NCI-H345 (cell line): Measurements from ENCODE around the gene AKT3.
"Not testable (repeated sequence)": the region's sequence is repeated elsewhere in the genome, so short reads cannot be mapped to it uniquely, and the experiment has no call there.

Experiments used
- DNase-seq: peaks from one replicate; lab custom pipeline; 2025; lab: John Stamatoyannopoulos, UW

Gene AKT3

GRCh38 chr1:243841507-243841906 lies 8.5 kb downstream of the AKT3 start:
- DNase-seq = no peak

- no peak for DNase-seq
These were observed 12.0 kb downstream of the AKT3 start for GRCh38 chr1:243837907-243838535.

DNA sequence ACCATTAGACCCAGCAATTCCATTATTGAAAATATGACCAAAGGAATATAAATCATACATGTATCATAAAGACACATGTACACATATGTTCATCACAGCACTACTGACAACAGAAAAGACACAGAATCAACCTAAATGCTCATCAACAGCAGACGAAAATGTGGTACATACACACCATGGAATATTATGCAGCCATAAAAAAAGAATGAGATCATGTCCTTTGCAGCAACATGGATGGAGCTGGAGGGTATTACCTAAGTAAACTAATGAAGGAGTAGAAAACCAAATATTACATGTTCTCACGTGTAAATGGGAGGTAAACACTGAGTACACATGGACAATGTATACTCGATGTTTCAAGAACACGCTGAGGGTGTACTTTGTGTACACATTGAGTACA lies 15.9 kb downstream of the AKT3 start:
- DNase-seq = no peak

DNA sequence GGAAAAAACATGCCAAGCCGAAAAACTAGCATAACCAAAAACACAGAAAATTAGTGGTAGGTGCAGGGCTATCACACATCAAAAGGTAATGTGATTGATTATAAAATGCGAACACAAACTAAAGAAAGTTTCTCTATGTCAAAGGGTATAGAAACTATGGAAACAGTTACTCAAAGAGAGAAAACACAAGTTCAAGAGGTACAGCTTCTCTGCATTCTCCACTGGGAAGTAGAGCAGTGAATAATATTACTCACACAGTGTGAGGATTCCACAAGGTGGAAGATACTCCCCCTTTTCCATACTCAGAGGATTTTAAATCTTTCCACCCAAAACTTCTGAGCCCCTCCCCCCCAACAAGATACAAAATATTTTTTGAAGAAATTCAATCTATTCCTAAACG lies 18.6 kb downstream of the AKT3 start:
- no peak for DNase-seq

DNA sequence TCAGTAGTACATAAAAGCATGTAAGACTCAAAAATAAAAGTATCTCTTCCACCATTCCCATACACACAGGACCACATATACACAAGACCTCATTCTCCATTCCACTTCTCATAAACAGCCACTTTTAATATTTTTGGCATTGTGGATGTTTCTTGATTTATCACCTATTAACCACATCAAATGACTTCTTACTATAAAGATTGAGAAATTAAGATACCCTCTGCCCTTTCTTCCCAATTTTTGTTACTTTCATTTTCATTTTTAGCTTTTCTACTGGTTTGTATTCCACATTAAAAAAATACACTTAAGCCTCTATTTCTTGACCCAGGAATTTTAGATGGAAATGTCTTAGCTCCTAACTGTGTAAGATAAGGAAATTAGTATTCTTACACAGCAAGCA lies 22.8 kb downstream of the AKT3 start:
- no peak for DNase-seq

GRCh38 chr1:243824907-243825306 lies 25.1 kb downstream of the AKT3 start:
- DNase-seq = not testable (repeated sequence)

DNA sequence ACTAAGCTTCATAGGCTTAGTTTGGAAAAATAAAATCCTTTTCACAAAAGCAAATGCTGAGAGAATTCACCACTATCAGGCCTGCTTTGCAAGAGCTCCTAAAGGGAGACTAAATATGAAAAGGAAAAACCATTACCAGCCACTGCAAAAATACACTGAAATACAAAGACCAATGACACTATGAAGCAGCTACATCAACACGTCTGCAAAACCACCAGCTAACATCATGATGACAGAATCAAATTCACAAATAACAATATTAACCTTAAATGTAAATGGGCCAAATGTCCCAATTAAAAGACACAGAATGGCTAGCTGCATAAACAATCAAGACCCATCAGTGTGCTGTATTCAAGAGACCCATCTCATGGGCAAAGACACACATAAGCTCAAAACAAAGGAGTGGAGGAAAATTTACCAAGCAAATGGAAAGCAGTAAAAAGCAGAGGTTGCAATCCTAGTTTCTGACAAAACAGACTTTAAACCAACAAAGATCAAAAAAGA lies 28.8 kb downstream of the AKT3 start:
- DNase-seq = no peak

DNA sequence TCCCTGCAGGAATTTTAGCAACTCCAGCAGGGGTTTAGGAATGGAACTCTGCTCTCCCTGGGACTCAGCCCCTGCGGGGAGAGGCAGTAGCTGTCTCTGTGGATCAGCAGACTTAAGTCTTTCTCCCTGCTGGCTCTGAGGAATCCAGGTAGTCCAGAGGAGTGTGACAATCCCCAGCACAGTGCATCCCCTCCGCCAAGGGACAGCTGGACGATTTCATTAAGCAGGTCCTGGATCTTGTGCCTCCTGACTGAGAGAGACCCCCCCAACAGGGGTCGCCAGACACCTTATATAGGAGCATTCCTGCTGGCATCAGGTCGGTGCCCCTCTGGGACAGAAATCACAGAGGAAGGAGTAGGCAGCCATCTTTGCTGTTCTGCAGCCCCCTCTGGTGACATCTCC lies 30.6 kb downstream of the AKT3 start:
- no peak for DNase-seq

DNA sequence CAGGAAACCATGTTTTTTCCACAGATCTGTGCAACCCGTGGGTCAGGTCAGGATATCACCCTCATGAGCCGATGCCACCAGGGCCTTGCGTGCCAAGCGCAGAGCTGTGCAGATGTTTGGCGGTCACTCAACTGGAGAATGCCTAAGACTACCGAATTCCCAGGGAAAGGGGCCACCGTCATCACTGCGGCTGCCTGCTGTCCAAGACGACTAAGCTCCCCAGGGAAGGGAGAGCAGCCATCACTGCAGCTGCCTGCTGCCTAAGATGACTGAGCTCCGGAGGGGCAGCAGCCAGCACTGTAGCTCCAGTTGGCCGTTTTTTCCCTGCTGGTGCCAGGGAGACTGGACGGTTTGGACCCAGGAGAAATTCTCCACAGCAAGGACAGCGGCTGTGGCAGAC lies 31.1 kb downstream of the AKT3 start:
- DNase-seq = no peak

DNA sequence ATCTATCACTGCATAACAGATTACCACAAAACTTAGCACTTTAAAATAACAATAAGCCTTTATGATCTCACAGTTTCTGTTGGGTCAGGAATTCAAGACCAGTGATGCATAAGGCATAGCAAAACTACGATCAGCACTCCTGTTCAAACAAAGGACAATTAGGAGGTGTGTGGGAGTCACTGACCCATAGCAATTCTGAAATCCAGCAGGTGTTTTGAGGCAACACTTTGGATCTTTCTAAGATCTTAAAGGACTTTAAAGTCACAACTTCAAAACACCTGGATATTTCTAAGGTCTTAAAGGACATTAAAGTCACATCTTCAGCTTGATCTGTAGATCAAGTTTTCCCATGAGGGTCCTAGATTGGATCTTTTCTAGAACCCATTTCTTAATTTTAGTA lies 35.3 kb downstream of the AKT3 start:
- no peak for DNase-seq

- not testable (repeated sequence) for DNase-seq
These were observed 42.7 kb downstream of the AKT3 start for GRCh38 chr1:243807346-243807745.

DNA sequence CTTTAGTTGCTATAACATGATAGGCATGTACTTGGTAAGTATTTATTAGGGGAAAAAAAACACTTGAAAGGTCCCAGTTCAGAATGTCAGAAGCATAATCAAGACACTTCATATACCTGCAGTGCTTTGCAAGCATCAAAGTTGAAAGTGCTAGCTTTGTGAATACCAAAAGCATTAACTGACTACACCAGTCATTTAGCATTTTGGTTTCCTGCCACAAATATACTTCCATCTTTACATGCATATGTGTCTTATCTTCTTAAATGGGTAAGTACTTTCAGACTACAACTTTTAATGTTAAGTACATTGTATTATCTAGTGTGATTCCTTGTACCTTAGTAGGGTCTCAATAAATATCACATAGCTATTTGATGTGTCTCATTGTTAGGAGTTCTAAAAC lies 43.7 kb downstream of the AKT3 start:
- no peak for DNase-seq

DNA sequence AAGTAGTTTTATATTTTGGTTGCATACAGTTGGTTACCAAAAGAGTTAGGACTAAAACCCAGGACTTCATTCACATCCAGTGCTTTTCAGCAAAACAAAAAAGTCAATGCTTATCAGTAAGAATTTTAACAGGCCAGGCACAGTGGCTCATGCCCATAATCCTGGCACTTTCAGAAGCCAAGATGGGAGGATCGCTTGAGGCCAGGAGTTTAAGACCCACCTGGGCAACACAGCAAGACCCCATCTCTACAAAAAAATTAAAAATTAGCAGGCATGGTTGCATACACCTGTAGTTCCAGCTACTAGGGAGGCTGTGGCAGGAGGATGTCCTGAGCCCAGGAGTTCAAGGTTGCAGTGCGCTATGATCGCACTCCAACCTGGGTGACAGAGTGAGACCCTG lies 47.3 kb downstream of the AKT3 start:
- DNase-seq = no peak

DNA sequence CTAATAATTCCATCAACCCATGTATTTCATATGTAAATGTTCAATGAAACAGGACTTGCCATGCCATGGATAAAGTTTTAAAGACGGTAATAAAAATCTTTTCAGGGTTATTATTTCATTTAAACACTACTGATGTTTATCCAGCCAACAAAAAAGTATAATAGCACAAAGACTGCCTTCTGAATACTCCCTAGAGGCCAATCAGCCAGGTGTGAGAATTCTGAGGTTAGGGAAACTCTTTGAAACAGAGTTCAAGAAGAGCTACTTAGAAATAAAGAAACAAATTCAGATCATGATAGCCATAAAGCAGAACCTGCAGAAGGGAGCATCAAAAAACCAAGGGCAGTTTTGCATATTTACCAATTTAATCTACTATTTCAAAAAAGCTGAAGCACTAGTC lies 48.7 kb downstream of the AKT3 start:
- no peak for DNase-seq

- DNase-seq = no peak
These were observed 50.1 kb downstream of the AKT3 start for GRCh38 chr1:243799908-243800307.

DNA sequence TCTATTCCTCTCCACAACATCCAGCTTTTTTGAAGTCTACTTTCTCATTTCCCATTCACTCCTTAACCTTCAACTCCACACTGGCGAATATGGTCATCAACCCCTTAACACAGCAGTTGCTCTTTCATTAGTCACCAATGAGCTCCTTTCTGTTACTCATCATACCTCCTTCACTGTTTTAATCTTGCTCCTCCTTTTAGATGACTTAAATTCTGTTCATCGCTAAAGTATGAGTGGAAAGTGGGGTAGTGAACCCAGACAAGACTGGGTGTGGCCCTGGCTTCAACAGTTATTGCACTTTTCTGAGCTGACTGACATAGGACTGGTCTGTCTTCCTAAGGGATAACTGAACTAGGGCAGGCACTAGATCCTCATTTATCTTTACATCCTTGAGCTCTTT lies 51.3 kb downstream of the AKT3 start:
- DNase-seq = no peak

- DNase-seq = no peak
These were observed 54.0 kb downstream of the AKT3 start for GRCh38 chr1:243796016-243796415.

- no peak for DNase-seq
These were observed 56.7 kb downstream of the AKT3 start for GRCh38 chr1:243793298-243793697.

GRCh38 chr1:243792891-243793290 lies 57.2 kb downstream of the AKT3 start:
- DNase-seq = no peak

DNA sequence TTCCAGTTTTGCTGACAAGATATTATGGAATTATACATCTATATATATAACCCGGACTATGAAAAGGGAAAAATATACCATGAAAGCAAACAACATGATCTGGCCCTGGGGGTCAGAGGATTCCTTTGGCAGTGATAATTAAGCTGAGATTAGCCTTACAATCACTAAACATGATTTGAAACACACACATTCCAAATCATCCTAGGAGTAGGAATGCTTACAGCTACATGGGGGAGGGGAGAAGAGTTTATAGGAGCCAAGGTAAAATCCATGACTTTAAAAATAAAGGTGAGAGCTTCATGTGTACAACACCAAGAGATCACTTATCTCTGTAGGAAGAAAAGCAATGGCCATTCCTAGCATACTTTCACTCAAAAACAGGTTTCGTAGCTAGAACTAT lies 57.6 kb downstream of the AKT3 start:
- no peak for DNase-seq

DNA sequence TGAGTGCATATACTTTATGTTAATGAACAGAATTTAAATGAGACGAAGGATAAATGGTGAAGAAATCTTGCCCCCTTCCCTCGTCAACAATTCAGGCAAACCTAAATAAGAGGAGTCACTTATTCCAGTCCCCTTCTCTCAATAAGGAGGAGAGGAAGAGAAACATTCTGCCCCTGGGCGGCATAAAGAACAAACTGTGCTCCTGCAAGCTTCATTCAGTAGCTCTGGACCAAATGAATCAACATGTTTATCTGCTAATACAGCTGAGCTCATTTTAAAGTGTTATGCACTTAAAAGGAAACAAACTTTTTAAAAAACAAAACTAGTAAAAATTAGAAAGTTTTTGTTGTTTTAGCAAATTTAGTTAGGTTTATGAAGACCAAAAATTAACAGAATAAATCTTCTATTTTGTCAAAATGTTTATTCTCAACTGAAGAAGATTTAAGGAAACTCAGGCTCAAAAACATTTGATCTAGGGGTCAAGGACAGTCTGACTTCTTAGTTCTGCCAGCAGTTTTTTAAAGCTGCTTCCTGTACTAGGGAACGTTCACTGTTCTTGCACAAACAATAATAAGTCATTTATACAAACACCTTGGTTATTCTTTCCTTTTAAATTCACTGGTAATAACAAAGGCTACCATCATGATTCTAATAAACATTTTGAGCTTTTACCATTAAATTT lies 58.3 kb downstream of the AKT3 start:
- DNase-seq = no peak

GRCh38 chr1:243790404-243790803 lies 59.6 kb downstream of the AKT3 start:
- no peak for DNase-seq

DNA sequence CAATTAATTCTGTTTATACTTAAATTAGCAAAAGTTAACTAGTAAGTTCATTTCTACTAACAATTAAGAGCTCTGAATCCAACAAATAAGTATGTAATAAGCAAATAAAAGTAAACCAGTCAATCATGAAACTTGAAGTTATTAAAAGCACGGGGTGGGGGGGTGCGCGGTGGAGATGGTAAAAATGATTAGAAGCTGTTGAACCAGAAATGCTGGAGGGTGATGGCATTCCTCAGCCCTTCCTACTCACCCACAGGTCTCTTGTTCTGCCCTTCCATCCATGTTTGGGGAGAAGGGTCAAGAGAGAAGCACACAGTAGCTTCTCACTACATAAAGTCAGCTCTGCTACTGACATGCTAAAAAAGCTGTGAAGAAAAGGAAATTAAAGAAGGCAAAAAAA lies 63.5 kb downstream of the AKT3 start:
- DNase-seq = no peak

GRCh38 chr1:243784506-243784905 lies 65.5 kb downstream of the AKT3 start:
- DNase-seq = no peak
